ENCODE data around the gene CAB39. TPM values are rescaled to one million over a fixed set of nuclear protein-coding genes. Genes with fewer than 3 reads are reported as not detected.
A peak's percentile ranks its signal among the peaks of the same experiment; 100 is the strongest.

CAB39 gene
- polyA plus RNA-seq, 3 donors = 33.1 to 53.8 (median 38.3) TPM

GRCh38 chr2:230777721-230778120 is 65.1 kb downstream of the CAB39 start:
- Histone ChIP-seq H3K27me3 (ENCODE audit: control insufficient read depth in 2 of 2, insufficient read depth in 2 of 2, low read length in 2 of 2) (no peaks in the 10 kb centered on the region), H3K79me2 (ENCODE audit: insufficient read depth, low read length) (peaks cover 99% of the 10 kb centered on the region), H3K4me1 (ENCODE audit: control insufficient read depth in 1 of 2, insufficient read depth in 2 of 2, low read length in 2 of 2) (peaks cover 0 to 10% of the 10 kb centered on the region in 2 donors), H3K27ac (ENCODE audit: low read depth in 1 of 2, low read length in 2 of 2) (no peak overlapping the region), H3K36me3 (replicated peaks in 1 of 2; ENCODE audit: control insufficient read depth in 1 of 2, insufficient read depth in 2 of 2, low read length in 2 of 2) (peaks cover 15 to 96% of the 10 kb centered on the region in 2 donors), H2AFZ (ENCODE audit: insufficient read depth, low read depth, low read length, poor library complexity, severe bottlenecking) (no peak overlapping the region), H3K4me3 (replicated peaks in 1 of 3; ENCODE audit: low read depth in 2 of 3, low read length in 3 of 3) (no peak overlapping the region), H3K9ac (ENCODE audit: insufficient read depth, low read length, poor library complexity, severe bottlenecking) (no peak overlapping the region), H4K20me1 (ENCODE audit: insufficient read depth, low read length) (peaks cover 100% of the 10 kb centered on the region), H3K4me2 (replicated peaks; ENCODE audit: extremely low read depth, low read length, poor library complexity, severe bottlenecking) (no peak overlapping the region), H3K9me3 (replicated peaks in 1 of 2; ENCODE audit: control insufficient read depth in 1 of 2, insufficient read depth in 1 of 2, low read length in 2 of 2) (no peaks in the 10 kb centered on the region)
- Mint-ChIP-seq H3K4me1 (peaks cover 23% of the 10 kb centered on the region), H3K4me3 (no peak overlapping the region), H3K9me3 (peaks cover 0 to 1% (median 0%) of the 10 kb centered on the region in 7 donors), H3K27me3 (ENCODE audit: low read depth in 3 of 3) (no peaks in the 10 kb centered on the region), H3K36me3 (peaks cover 62 to 80% of the 10 kb centered on the region in 2 donors), H3K27ac (peak overlapping the region in 2 of 7 donors; percentile 31 to 57)
- DNase-seq = no peak
- no peak for TF ChIP-seq CTCF (IDR thresholded peaks at IDR 0.05)
- WGBS (ENCODE audit: insufficient coverage) = no CpG with 5 or more reads among the region's 3 CpGs
- intact Hi-C loops (cut with micrococcal nuclease) = no loop called here

GRCh38 chr2:230778350-230779063 is 65.9 kb downstream of the CAB39 start:
- Mint-ChIP-seq H3K27ac (peak overlapping the region in 1 of 7 donors; percentile 57), H3K27me3 (ENCODE audit: low read depth in 3 of 3) (no peaks in the 10 kb centered on the region), H3K9me3 (peaks cover 0 to 1% (median 0%) of the 10 kb centered on the region in 7 donors), H3K4me3 (no peak overlapping the region), H3K4me1 (peaks cover 22% of the 10 kb centered on the region), H3K36me3 (peaks cover 63 to 83% of the 10 kb centered on the region in 2 donors)
- Histone ChIP-seq H3K79me2 (ENCODE audit: insufficient read depth, low read length) (peaks cover 99% of the 10 kb centered on the region), H2AFZ (ENCODE audit: insufficient read depth, low read depth, low read length, poor library complexity, severe bottlenecking) (no peak overlapping the region), H3K4me2 (replicated peaks; ENCODE audit: extremely low read depth, low read length, poor library complexity, severe bottlenecking) (no peak overlapping the region), H3K9me3 (replicated peaks in 1 of 2; ENCODE audit: control insufficient read depth in 1 of 2, insufficient read depth in 1 of 2, low read length in 2 of 2) (no peaks in the 10 kb centered on the region), H3K9ac (ENCODE audit: insufficient read depth, low read length, poor library complexity, severe bottlenecking) (no peak overlapping the region), H3K27me3 (ENCODE audit: control insufficient read depth in 2 of 2, insufficient read depth in 2 of 2, low read length in 2 of 2) (no peaks in the 10 kb centered on the region), H3K36me3 (replicated peaks in 1 of 2; ENCODE audit: control insufficient read depth in 1 of 2, insufficient read depth in 2 of 2, low read length in 2 of 2) (peaks cover 18 to 96% of the 10 kb centered on the region in 2 donors), H4K20me1 (ENCODE audit: insufficient read depth, low read length) (peaks cover 100% of the 10 kb centered on the region), H3K4me3 (replicated peaks in 1 of 3; ENCODE audit: low read depth in 2 of 3, low read length in 3 of 3) (no peak overlapping the region), H3K4me1 (ENCODE audit: control insufficient read depth in 1 of 2, insufficient read depth in 2 of 2, low read length in 2 of 2) (peaks cover 0 to 10% of the 10 kb centered on the region in 2 donors), H3K27ac (ENCODE audit: low read depth in 1 of 2, low read length in 2 of 2) (no peak overlapping the region)
- 100% methylated on average over 1 of the region's 8 CpGs for WGBS (ENCODE audit: insufficient coverage)
- no peak for DNase-seq
- no peak for TF ChIP-seq CTCF (IDR thresholded peaks at IDR 0.05)
- intact Hi-C loops (cut with micrococcal nuclease) = no loop called here
